ENCODE measurements around the gene GLS2. TPM values are rescaled to one million over a fixed set of nuclear protein-coding genes. Genes with fewer than 3 reads are reported as not detected.

GLS2 gene
- 0.49 TPM for total RNA-seq
- long read RNA-seq: 0 reads

- Histone ChIP-seq H3K4me3 (peak within 1 kb of the TSS; percentile 77), H3K9me3 (replicated peaks) (peaks cover 3% of the 10 kb centered on the region), H3K4me1 (peaks cover 20% of the 10 kb centered on the region), H3K27ac (replicated peaks) (no peak within 1 kb of the TSS), H3K36me3 (no peaks in the 10 kb centered on the region), H3K27me3 (ENCODE audit: low read depth) (no peaks in the 10 kb centered on the region)
- intact Hi-C loops (cut with micrococcal nuclease): no loop called here
- peak; percentile 67 for DNase-seq
- TF ChIP-seq CTCF (IDR thresholded peaks at IDR 0.05; ENCODE audit: borderline replicate concordance): no peak
Measured at GRCh38 chr12:56488041-56488955, at the start of gene GLS2. Gene GLS2 (minus strand): TSS chr12:56488161. CDS start chr12:56488118, 43 bp downstream.

GRCh38 chr12:56537546-56537945 is 49.6 kb upstream of the GLS2 start:
- intact Hi-C loops (cut with micrococcal nuclease): no loop called here
- H3K27ac ChIP-seq (replicated peaks): no peak overlapping the region
- H3K36me3 ChIP-seq: peaks cover 6% of the 10 kb centered on the region
- DNase-seq: no peak
- no peak overlapping the region for H3K4me3 ChIP-seq
- no peaks in the 10 kb centered on the region for H3K27me3 ChIP-seq (ENCODE audit: low read depth)
- H3K9me3 ChIP-seq (replicated peaks): no peaks in the 10 kb centered on the region
- TF ChIP-seq CTCF (IDR thresholded peaks at IDR 0.05; ENCODE audit: borderline replicate concordance): no peak
- H3K4me1 ChIP-seq: peaks cover 46% of the 10 kb centered on the region

GRCh38 chr12:56530390-56531055 is 42.6 kb upstream of the GLS2 start:
- Histone ChIP-seq H3K4me3 (no peak overlapping the region), H3K27me3 (ENCODE audit: low read depth) (no peaks in the 10 kb centered on the region), H3K27ac (replicated peaks) (no peak overlapping the region), H3K9me3 (replicated peaks) (no peaks in the 10 kb centered on the region), H3K4me1 (peaks cover 62% of the 10 kb centered on the region), H3K36me3 (no peaks in the 10 kb centered on the region)
- DNase-seq: no peak
- intact Hi-C loops (cut with micrococcal nuclease): no loop called here
- TF ChIP-seq CTCF (IDR thresholded peaks at IDR 0.05; ENCODE audit: borderline replicate concordance): no peak

GRCh38 chr12:56529656-56530055 is 41.7 kb upstream of the GLS2 start:
- peak overlapping the region; percentile 28 for H3K27ac ChIP-seq (replicated peaks)
- no peaks in the 10 kb centered on the region for H3K36me3 ChIP-seq
- intact Hi-C loops (cut with micrococcal nuclease): no loop called here
- peaks cover 71% of the 10 kb centered on the region for H3K4me1 ChIP-seq
- TF ChIP-seq CTCF (IDR thresholded peaks at IDR 0.05; ENCODE audit: borderline replicate concordance): no peak
- no peak overlapping the region for H3K4me3 ChIP-seq
- no peaks in the 10 kb centered on the region for H3K27me3 ChIP-seq (ENCODE audit: low read depth)
- no peak for DNase-seq
- H3K9me3 ChIP-seq (replicated peaks): no peaks in the 10 kb centered on the region

DNA sequence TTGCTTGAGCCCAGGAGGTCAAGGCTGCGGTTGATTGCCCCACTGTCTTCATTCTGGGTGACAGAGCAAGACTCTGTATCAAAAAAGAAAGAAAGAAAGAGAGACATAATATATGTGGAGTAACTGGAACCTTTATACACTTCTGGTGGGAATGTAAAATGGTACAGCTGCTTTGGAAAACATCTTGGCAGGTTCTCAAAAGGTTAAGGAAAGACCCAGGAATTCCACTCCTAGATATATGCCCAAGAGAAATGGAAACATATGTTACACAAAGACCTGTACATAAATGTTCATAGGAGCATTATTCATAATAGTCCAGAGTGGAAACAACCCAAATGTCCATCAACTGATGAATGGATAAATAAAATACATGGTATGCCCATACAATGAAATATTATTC is 40.9 kb upstream of the GLS2 start:
- no peaks in the 10 kb centered on the region for H3K36me3 ChIP-seq
- DNase-seq: no peak
- intact Hi-C loops (cut with micrococcal nuclease): no loop called here
- no peak for TF ChIP-seq CTCF (IDR thresholded peaks at IDR 0.05; ENCODE audit: borderline replicate concordance)
- H3K4me1 ChIP-seq: peaks cover 79% of the 10 kb centered on the region
- no peaks in the 10 kb centered on the region for H3K9me3 ChIP-seq (replicated peaks)
- H3K4me3 ChIP-seq: no peak overlapping the region
- no peak overlapping the region for H3K27ac ChIP-seq (replicated peaks)
- H3K27me3 ChIP-seq (ENCODE audit: low read depth): no peaks in the 10 kb centered on the region
